Central memory CD8-positive, alpha-beta T cell (primary cell): ENCODE results near the gene TNFRSF13B.
"Not testable (repeated sequence)": the region's sequence is repeated elsewhere in the genome, so short reads cannot be mapped to it uniquely, and the experiment has no call there.

Source experiments
- ATAC-seq: fragments of 150-1000 bp; cut with Tn5 transposase; replicated peaks from 2 replicates; pipeline ENCODE4 v1.10.0; 2022; ENCODE audit warnings: mild to moderate bottlenecking, moderate FRiP score, moderate number of reproducible peaks; ENCODE audit not compliant: poor library complexity, severe bottlenecking; ENCODE audit errors: extremely low read depth
- DNase-seq, 2 donors: peaks; one replicate each; pipeline ENCODE4 v3.0.0; 2021; ENCODE audit warnings: low spot score in 2 of 2
- H3K27ac Mint-ChIP-seq: one replicate; pipeline ENCODE4 v1.8.0; 2022; ENCODE audit warnings: low read depth, mild to moderate bottlenecking, moderate library complexity, mixed read lengths
- H3K27me3 Mint-ChIP-seq: one replicate; pipeline ENCODE4 v1.8.0; 2022; ENCODE audit warnings: mixed read lengths
- H3K36me3 Mint-ChIP-seq: one replicate; pipeline ENCODE4 v1.8.0; 2022; ENCODE audit warnings: mild to moderate bottlenecking, moderate library complexity, mixed read lengths; ENCODE audit not compliant: insufficient read depth
- H3K4me1 Mint-ChIP-seq: one replicate; pipeline ENCODE4 v1.8.0; 2022; ENCODE audit warnings: mixed read lengths
- H3K4me3 Mint-ChIP-seq: one replicate; pipeline ENCODE4 v1.8.0; 2022; ENCODE audit warnings: mild to moderate bottlenecking, moderate library complexity, mixed read lengths
- H3K9me3 Mint-ChIP-seq: one replicate; pipeline ENCODE4 v1.8.0; 2022; ENCODE audit warnings: mixed read lengths

Gene TNFRSF13B

DNA sequence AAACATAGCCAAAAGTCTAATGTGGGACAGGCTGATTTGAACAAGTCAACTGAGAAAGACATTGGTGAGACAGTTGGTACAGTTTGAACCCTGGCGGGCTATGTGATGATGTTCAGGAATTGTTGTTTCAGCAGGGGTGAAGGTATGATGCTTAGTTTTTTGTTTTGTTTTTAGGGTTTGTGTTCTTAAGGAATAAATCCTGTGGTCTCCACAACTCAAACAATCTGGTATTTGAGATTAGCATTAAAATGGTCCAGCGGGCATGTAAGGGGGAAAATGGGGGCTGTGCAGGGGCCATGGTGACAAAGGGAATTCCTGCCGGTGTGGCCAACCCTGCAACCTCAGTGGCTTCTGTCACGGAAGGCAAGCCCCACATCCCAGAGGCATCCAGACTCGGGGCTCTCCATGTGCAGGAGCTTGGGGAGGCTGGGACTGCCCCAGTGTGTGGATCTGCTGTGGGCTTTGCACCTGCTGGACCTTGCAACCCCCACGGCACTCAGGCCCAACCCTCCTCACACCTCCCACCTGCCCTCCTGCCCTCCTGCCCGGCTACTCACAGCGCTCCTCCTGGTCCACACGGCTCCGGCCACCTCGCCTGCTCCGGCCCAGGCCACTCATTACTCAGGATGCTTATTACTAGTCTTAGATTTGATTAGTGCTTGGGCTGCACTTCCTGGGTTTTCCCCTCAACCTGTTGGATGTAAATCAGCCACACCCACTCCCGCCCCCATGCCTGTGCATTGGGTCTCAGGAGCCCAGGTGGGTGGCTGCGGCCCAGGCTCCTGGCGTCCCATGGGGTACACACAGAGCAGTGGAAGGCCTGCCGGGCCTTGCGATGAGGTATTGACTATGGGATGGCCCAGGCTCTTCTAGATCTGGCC, at the start of gene TNFRSF13B:
TNFRSF13B (minus strand) TSS at position 661 of the 881 bp plus-strand sequence; CDS start at position 618, 43 bp downstream.
- H3K36me3 Mint-ChIP-seq: peaks cover 1% of the 10 kb centered on the region
- H3K27me3 Mint-ChIP-seq: no peaks in the 10 kb centered on the region
- DNase-seq (no peak), ATAC-seq (no peak)
- peaks cover 4% of the 10 kb centered on the region for H3K4me1 Mint-ChIP-seq
- no peak within 1 kb of the TSS for H3K4me3 Mint-ChIP-seq
- peak within 1 kb of the TSS; percentile 9 for H3K27ac Mint-ChIP-seq
- H3K9me3 Mint-ChIP-seq: no peaks in the 10 kb centered on the region

DNA sequence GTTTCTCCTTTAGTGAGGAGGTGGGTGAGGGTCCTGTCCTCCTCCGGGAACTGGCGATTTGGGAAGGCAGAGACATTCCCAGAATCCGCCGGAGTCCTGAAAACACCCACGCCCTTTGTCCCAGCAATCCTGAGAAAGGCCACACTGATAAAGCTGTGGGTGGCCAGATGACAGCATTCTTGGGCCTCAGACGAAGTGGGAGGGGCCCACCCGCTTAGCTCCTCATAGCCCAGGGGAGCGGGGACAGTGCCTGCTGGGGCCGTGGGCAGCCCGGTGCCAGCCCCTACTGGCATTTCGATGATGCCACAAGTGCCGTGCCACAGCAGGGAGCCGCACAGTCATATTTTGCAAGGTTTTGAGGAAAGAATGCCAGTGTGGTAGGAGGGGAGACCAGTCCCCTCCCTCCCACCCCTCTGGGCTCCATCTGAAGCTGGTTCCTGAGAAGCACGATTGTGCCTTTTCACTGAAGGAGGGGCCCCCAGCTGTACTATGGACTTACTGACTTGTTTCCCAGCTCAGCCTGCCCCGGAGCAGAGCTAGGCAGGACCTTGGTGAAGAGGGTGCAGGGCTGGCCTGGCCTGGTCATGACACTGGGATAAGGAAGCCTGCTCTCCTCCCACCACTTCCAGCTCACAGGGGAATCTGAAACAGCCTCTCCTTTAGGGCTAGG, 49.4 kb upstream of the TNFRSF13B start:
- DNase-seq (no peak), ATAC-seq (no peak)
- Mint-ChIP-seq H3K27me3 (no peaks in the 10 kb centered on the region), H3K4me3 (no peak overlapping the region), H3K36me3 (no peaks in the 10 kb centered on the region), H3K27ac (no peak overlapping the region), H3K9me3 (no peaks in the 10 kb centered on the region), H3K4me1 (peaks cover 20% of the 10 kb centered on the region)

DNA sequence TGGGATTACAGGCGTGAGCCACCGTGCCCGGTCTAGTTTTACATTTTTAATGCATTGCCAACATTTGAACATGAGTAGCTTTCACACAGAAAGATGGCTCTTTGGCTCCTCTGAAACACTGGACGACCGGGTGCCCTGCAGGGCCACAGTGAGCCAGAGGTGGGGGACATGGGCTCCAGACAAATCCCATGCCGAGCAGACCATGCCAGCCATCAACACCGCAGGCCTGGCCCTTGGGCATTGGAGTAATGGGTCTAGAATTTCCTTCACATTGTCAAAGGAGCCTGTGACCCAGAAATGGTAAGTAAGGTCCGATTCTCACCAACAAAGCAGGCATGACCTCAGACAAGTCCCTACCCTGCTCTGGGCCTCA, 48.9 kb upstream of the TNFRSF13B start:
- no peaks in the 10 kb centered on the region for H3K9me3 Mint-ChIP-seq
- ATAC-seq (no peak), DNase-seq (no peak)
- no peak overlapping the region for H3K4me3 Mint-ChIP-seq
- no peaks in the 10 kb centered on the region for H3K36me3 Mint-ChIP-seq
- H3K4me1 Mint-ChIP-seq: peaks cover 25% of the 10 kb centered on the region
- no peak overlapping the region for H3K27ac Mint-ChIP-seq
- no peaks in the 10 kb centered on the region for H3K27me3 Mint-ChIP-seq

DNA sequence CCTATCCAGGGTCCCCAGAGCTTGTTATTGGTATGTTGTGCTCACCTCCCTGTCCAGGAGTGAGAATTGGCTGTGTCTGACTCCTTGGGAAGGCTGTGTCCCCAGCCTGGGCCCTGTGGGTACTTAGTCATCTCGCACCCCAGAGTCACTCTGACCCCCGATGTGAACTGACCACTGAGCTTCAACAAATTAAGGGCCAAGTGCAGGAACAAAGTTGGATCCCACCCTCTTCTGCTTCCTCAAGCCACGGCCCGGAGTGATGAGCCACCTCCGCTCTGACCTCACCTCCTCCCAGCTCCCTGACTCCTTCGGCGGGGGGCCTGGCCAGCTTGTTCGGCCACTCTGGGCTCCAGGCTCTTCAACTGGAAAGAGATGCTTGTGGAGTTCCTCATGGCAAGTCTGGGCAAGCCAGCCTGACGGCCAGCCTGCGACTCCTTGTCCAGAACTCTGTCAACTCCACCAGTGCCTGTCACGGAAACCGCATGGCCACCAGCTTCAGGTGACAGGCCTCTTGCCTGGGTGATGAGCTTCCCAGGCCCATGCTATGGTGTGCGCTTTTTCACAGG, 48.1 kb upstream of the TNFRSF13B start:
- ATAC-seq (no peak), DNase-seq (no peak)
- H3K27ac Mint-ChIP-seq: no peak overlapping the region
- peaks cover 34% of the 10 kb centered on the region for H3K4me1 Mint-ChIP-seq
- H3K4me3 Mint-ChIP-seq: no peak overlapping the region
- H3K36me3 Mint-ChIP-seq: no peaks in the 10 kb centered on the region
- H3K9me3 Mint-ChIP-seq: no peaks in the 10 kb centered on the region
- no peaks in the 10 kb centered on the region for H3K27me3 Mint-ChIP-seq

DNA sequence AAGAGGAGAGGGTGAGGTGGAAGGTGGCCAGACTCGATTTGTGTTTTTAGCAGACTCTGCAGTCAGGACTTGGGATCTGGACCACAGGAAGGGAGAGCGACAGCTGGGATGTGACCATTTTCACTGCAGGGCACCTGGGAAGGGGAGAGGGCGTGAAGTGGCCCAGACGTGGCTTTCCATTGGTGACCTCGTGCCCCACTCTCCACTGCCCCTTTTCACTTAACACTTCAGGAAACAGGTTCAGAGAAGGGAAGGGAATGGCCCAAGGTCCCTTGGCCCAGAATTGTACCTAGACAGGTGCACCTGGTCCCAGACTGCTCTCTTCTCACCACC, 47.5 kb upstream of the TNFRSF13B start:
- ATAC-seq: no peak
- no peaks in the 10 kb centered on the region for H3K9me3 Mint-ChIP-seq
- H3K27ac Mint-ChIP-seq: no peak overlapping the region
- no peak overlapping the region for H3K4me3 Mint-ChIP-seq
- DNase-seq: no peak
- H3K4me1 Mint-ChIP-seq: peaks cover 39% of the 10 kb centered on the region
- H3K27me3 Mint-ChIP-seq: no peaks in the 10 kb centered on the region
- no peaks in the 10 kb centered on the region for H3K36me3 Mint-ChIP-seq

DNA sequence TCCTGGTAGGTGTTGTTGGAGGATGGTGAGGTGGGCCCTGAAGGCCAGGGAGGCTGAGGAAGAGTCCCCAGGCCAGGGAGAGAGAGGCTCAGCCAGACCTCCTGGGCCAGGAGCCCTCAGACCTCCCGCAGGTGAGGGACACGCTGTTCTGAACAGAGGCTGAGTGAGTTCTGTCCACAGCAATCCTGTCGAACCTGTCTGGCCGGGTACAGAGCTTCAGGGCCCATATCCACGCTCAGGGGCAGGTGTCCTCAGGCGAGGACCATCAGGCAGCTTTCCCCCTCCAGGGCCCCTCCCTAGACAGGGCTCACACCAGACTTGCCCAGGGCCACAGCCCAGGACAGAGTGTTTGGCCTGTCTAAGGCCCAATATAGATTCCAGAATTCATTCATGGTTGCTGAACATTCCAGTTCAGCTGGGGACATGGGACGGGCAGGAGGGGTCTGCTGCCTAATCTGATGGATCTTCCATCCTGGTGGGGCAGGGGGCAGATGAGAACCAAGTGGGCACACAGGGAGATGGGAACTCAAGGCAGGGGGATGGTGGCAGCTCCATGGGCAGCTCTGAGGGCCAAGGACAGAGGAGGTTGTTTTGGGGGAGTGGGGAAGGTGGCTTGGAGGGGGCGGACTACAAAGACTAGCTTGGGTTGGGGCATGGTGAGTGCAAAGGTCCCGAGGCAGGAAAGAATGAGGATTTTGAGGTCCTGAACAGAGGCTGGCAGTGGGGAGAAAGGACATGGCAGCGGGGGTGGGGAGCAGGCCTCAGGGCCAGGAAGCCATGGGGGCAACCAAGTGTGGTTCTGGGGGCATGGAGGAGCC, 46.9 kb upstream of the TNFRSF13B start:
- Mint-ChIP-seq H3K36me3 (no peaks in the 10 kb centered on the region), H3K27ac (peak overlapping the region; percentile 80), H3K4me1 (peaks cover 40% of the 10 kb centered on the region), H3K27me3 (no peaks in the 10 kb centered on the region), H3K9me3 (no peaks in the 10 kb centered on the region), H3K4me3 (no peak overlapping the region)
- DNase-seq: no peak
- no peak for ATAC-seq

DNA sequence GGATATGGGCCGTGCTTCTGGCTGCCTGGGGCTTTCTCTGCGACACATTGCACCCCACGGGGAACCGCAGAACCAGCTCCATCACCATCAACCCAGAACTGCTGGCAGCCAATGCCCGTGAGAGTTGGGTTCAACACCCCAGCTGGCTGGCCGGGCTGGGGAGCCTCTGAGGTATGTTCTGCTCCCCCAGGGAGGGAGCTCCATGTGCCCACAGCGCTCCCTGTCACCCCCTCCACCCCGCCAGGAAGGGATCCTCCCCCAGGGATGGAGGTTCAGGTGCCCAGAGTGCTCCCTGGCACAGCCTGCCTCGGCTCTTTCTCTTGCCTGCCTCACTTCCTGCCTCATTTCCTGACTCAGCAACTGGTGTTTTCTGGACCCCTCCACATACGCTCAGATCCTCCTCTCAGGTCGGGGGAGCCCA, 46.1 kb upstream of the TNFRSF13B start:
- H3K27ac Mint-ChIP-seq: peak overlapping the region; percentile 80
- no peaks in the 10 kb centered on the region for H3K9me3 Mint-ChIP-seq
- ATAC-seq: no peak
- H3K36me3 Mint-ChIP-seq: no peaks in the 10 kb centered on the region
- H3K27me3 Mint-ChIP-seq: no peaks in the 10 kb centered on the region
- H3K4me3 Mint-ChIP-seq: no peak overlapping the region
- no peak for DNase-seq
- H3K4me1 Mint-ChIP-seq: peaks cover 40% of the 10 kb centered on the region

DNA sequence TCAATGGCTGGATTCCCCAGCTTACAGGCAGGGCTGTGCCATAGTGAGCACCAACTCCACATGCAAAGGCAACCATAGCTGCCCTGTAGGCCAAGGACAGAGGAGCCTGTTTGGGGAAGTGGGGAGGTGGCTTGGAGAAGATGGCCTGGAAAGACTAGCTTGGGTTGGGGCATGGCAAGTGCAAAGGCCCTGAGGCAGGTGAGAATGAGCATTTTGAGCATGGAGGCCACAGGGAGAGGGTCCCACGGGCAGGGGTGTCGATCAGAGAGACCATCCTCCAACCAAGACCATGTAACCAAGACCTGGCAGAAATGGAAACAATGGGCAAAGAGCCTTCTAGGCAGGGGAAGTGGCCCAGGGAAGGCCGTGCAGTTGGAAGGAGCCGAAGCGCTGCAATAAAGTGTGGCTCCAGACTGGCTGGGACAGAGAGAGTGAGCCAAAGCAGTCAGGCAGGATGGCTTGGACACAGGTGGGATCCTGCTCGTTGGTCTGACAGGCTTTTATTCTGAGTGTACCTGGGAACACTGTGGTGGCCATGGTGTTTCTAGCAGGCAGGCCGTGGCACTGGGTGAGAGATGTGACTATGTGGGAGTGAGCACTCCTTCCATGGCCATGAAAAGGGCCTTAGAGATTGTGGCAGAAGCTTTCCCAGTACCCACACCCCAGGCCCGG, 45.6 kb upstream of the TNFRSF13B start:
- no peaks in the 10 kb centered on the region for H3K36me3 Mint-ChIP-seq
- H3K9me3 Mint-ChIP-seq: no peaks in the 10 kb centered on the region
- H3K4me1 Mint-ChIP-seq: peaks cover 40% of the 10 kb centered on the region
- DNase-seq (no peak), ATAC-seq (no peak)
- H3K27ac Mint-ChIP-seq: peak overlapping the region; percentile 80
- H3K27me3 Mint-ChIP-seq: no peaks in the 10 kb centered on the region
- no peak overlapping the region for H3K4me3 Mint-ChIP-seq

DNA sequence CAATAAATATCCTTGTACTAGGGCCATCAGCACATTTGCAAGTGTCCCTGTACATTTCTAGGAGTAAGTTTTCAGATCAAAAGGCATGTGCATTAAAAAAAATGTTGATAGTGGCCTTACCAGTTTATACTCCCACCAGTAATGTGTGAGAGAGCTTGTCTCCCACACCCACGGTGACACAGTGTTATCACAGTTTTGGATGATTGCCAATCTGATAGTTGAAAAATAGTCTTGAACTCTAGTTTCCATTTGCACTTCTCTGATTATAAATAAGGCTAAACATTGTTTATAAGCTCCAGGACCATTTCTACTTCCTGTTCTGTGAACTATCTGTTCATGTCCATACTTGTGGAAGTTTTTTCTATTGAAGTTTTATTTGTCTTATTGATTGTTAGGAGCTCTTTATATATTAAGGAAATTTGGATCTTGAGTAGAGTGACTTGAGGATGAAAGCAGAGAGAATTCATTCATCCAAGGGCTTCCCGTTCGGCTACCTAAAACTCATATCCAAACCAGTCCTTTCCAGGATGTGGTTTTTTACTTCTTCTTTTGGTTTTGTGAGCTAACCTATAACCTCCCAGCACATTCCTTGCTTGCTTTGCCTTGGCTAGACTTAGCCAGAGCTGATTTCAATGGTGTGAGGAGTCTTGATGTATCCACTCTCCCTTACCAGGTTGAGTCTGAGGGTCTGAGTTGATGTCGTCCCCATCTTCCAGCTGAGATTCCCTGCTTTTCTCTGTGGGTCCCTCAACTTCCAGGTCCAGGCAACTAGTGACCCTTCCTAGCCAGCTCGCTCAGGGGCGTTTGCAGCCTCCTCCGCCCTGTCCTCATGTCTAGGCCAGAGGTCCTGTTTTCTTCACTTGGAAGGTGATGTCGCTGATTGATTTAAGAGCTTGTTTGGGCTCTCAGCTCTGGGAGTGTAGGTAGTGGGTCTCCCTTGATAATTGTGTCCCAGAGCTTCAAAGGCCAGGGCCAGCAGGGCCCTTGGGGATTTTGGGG, 44.6 kb upstream of the TNFRSF13B start:
- H3K4me1 Mint-ChIP-seq: peaks cover 40% of the 10 kb centered on the region
- H3K27me3 Mint-ChIP-seq, H3K9me3 Mint-ChIP-seq, H3K36me3 Mint-ChIP-seq: not testable (repeated sequence)
- H3K4me3 Mint-ChIP-seq: peak overlapping the region; percentile 32
- peak overlapping the region; percentile 80 for H3K27ac Mint-ChIP-seq
- DNase-seq: peak in 1 of 2 donors; percentile 23
- ATAC-seq: peak; percentile 85

DNA sequence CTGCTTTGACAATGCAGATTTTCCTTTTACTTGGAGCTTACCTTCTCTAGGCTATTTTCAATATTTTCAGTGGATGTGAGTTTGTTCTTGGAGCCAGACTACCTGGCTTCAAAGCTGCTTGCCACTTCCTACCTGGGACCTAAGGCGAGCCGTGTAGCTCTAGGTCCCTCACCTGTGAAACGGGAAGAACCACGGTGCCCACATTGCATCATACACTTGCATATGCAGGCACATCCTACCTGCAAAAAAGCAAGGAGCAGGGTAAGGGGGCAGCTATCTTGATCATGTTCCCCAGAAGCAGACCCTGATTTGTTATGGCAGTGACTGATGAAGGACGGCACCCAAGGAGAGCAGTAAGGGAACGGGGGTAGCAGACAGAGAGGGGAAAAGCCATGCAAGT, 43.3 kb upstream of the TNFRSF13B start:
- Mint-ChIP-seq H3K4me3 (peak overlapping the region; percentile 32), H3K27me3 (no peaks in the 10 kb centered on the region), H3K27ac (peak overlapping the region; percentile 80), H3K36me3 (no peaks in the 10 kb centered on the region), H3K4me1 (peaks cover 40% of the 10 kb centered on the region), H3K9me3 (no peaks in the 10 kb centered on the region)
- ATAC-seq (no peak), DNase-seq (no peak)

DNA sequence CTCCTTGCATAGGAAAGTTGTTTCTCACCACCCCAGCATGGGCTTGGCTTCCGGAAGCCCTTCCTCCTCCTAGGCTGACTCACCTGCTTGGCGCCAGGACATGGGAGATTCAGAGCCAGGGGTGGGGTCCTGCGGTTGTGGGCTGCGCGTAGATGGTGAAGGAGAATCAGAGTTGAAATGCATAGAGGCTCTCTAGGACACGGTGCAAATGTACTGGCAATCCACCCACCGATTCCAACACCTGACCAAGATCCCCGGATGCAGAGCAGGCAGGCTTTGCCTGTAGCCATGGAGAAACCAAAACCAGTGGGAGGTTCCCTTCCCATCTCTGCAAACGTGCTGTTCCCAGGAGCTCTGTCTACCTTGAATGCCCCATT, 42.8 kb upstream of the TNFRSF13B start:
- not testable (repeated sequence) for H3K36me3 Mint-ChIP-seq, ATAC-seq, H3K4me3 Mint-ChIP-seq, DNase-seq, H3K27me3 Mint-ChIP-seq, H3K9me3 Mint-ChIP-seq
- Mint-ChIP-seq H3K4me1 (peaks cover 40% of the 10 kb centered on the region), H3K27ac (peak overlapping the region; percentile 41)
